ENCODE data around the gene MFNG. TPM values are rescaled to one million over a fixed set of nuclear protein-coding genes. Genes with fewer than 3 reads are reported as not detected.

Gene MFNG
- total RNA-seq, 6 donors from 2014 or later: 14.0 to 74.0 (median 45.9) TPM

DNA sequence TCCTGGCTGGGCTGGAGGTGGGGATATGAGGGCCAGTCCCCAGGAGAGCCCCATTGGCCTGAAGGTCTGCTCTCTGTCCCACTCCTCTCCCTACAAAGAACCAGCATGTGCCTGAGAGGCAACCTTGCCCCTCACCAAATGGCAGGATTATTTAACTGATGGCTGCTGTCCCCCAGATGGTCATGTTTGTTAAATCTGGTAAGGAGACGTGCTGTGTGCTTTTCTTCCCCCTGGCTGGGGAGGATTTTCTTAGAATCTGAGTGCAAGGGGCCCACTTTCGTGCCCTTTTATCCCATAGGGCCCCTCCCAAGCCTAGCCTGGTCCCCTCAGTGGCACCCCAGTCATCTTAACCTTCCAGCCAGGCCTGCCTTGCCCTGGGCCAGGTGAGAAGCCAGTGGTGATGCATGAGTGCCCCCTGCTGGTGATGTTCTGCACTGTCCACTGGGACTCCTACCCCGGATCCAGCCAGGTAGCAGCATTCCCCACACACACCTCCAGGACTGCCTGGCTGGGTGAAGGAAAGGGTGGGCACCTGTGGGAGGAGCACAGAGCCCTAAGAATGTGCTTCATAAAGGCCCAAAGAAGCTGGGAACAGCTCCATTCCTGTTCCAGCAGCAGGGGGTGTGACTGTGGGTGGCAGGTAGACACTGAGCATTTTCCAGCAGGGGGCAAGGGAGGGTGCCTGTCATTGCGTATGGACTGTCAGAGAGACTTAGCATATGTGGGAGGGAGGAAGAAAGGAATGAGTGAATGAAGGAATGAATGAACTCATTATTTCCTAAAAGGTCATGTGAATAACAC, 28.9 kb downstream of the MFNG start:
- peak in 1 of 2 donors; percentile 82 for DNase-seq
- Histone ChIP-seq H3K36me3 (no peaks in the 10 kb centered on the region), H3K27me3 (no peaks in the 10 kb centered on the region), H3K27ac (no peak overlapping the region), H3K4me1 (peaks cover 0 to 15% (median 6%) of the 10 kb centered on the region in 4 donors), H3K9me3 (no peaks in the 10 kb centered on the region), H3K4me3 (no peak overlapping the region)
- ATAC-seq (ENCODE audit: low FRiP score in 2 of 2): peak; percentile 85 to 90
- 46 to 61% methylated on average over 3 to 4 of the region's 4 CpGs for WGBS, 2 donors
- TF ChIP-seq POLR2AphosphoS5 (IDR thresholded peaks at IDR 0.05): no peak
- TF ChIP-seq, protein P1, sequence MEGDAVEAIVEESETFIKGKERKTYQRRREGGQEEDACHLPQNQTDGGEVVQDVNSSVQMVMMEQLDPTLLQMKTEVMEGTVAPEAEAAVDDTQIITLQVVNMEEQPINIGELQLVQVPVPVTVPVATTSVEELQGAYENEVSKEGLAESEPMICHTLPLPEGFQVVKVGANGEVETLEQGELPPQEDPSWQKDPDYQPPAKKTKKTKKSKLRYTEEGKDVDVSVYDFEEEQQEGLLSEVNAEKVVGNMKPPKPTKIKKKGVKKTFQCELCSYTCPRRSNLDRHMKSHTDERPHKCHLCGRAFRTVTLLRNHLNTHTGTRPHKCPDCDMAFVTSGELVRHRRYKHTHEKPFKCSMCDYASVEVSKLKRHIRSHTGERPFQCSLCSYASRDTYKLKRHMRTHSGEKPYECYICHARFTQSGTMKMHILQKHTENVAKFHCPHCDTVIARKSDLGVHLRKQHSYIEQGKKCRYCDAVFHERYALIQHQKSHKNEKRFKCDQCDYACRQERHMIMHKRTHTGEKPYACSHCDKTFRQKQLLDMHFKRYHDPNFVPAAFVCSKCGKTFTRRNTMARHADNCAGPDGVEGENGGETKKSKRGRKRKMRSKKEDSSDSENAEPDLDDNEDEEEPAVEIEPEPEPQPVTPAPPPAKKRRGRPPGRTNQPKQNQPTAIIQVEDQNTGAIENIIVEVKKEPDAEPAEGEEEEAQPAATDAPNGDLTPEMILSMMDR (IDR thresholded peaks at IDR 0.05): peak; percentile 79 to 93 (median 90)

DNA sequence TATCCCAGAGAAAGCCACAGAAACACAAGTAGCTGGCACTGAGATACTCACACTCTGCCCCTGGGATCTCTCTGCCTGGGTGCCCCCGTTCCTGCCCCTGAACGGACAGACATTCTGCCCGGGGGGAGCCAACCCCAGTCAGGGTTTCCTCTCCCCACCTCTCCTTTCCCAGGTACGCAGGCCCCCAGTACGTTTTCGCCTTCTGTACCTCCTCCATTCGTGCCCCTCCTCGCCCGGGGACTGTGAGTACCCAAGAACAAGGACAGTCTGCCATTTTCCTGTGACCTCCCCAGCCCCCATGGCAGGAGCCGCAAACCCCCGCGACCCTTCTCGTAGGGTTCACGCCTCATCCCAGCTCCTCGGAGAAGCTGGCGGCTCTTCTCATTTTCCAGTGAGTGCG, 29.8 kb downstream of the MFNG start:
- DNase-seq: no peak
- no peak for ATAC-seq (ENCODE audit: low FRiP score in 2 of 2)
- Histone ChIP-seq H3K4me1 (peaks cover 0 to 15% (median 6%) of the 10 kb centered on the region in 4 donors), H3K9me3 (no peaks in the 10 kb centered on the region), H3K36me3 (no peaks in the 10 kb centered on the region), H3K4me3 (no peak overlapping the region), H3K27me3 (no peaks in the 10 kb centered on the region), H3K27ac (no peak overlapping the region)
- no peak for TF ChIP-seq POLR2A (IDR thresholded peaks at IDR 0.05)
- TF ChIP-seq POLR2AphosphoS5 (IDR thresholded peaks at IDR 0.05): no peak
- TF ChIP-seq, protein P1 (IDR thresholded peaks at IDR 0.05): no peak
- TF ChIP-seq EP300 (IDR thresholded peaks at IDR 0.05): no peak
- WGBS, 2 donors: 81 to 85% methylated on average over 17 of the region's 17 CpGs

DNA sequence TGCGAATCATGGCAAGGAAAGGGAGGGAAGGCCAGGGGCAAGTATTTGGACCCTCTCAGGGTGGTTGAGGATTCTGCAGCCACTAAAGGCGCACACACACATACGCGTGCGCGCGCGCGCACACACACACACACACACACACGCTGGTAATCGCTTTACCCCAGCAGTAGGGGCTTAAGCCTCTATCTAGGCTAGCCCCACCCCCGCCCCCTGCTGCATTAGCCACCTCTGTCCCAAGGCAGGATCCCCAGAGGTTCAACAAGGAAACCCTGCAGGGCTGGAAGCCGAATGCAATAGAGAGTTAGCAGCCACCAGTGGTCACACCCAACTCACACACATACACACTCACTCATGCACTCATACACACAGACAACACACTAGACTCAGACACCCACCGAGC, 30.3 kb downstream of the MFNG start:
- Histone ChIP-seq H3K9me3 (no peaks in the 10 kb centered on the region), H3K4me3 (no peak overlapping the region), H3K27ac (no peak overlapping the region), H3K4me1 (peaks cover 0 to 15% (median 6%) of the 10 kb centered on the region in 4 donors), H3K36me3 (no peaks in the 10 kb centered on the region), H3K27me3 (no peaks in the 10 kb centered on the region)
- no peak for ATAC-seq (ENCODE audit: low FRiP score in 2 of 2)
- TF ChIP-seq POLR2AphosphoS5 (IDR thresholded peaks at IDR 0.05) (no peak), EP300 (IDR thresholded peaks at IDR 0.05) (no peak), POLR2A (IDR thresholded peaks at IDR 0.05) (no peak)
- TF ChIP-seq, protein P1 (IDR thresholded peaks at IDR 0.05): no peak
- WGBS, 2 donors: 77 to 79% methylated on average over 9 to 14 of the region's 14 CpGs
- no peak for DNase-seq

DNA sequence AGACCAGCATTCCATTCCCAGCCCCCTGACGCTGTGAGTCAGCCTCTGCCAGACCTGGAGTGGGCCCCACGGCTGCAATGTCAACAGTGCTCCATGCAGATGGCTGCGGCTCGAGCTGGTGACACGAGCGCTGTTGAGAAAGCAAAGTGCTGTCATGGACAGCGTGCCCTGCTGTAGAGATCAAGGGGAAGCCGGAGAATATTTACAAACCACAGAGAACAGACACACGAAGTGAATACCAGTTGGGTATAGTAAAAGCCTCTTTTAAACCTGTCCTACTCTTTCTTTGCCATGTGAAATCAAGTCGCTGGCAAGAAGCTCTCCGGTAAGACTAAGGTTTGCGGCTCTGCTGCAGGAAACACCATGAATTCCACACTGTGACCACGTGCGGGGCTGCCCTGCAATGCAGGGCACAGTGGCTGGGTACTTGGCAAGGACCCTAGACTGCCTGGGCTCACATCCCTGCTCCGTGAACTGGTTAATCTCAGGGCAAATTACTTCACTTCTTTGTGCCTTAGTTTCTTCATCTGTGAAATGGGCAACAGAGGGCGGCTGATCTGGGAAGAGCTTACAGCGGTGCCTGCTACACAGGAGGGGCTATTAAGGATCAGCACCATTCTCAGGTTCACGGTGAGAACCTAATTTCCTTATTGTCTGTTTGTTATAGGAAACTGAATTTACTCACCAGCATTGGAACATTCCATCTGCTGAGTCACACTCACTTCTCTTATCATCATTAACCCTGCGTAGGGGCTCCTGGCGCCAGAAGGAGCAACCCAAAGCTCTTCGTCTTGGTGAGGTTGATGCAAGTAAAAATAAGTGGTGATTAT, 31.1 kb downstream of the MFNG start:
- peaks cover 0 to 15% (median 6%) of the 10 kb centered on the region in 4 donors for H3K4me1 ChIP-seq
- DNase-seq (peak in 1 of 2 donors; percentile 75), ATAC-seq (ENCODE audit: low FRiP score in 2 of 2) (peak; percentile 30 to 68)
- H3K9me3 ChIP-seq: no peaks in the 10 kb centered on the region
- H3K36me3 ChIP-seq: no peaks in the 10 kb centered on the region
- no peak overlapping the region for H3K27ac ChIP-seq
- H3K27me3 ChIP-seq: no peaks in the 10 kb centered on the region
- 51 to 56% methylated on average over 20 to 21 of the region's 21 CpGs for WGBS, 2 donors
- H3K4me3 ChIP-seq: no peak overlapping the region
- TF ChIP-seq POLR2AphosphoS5 (IDR thresholded peaks at IDR 0.05) (no peak), POLR2A (IDR thresholded peaks at IDR 0.05) (no peak), EP300 (IDR thresholded peaks at IDR 0.05) (no peak)
- TF ChIP-seq, protein P1 (IDR thresholded peaks at IDR 0.05): no peak

Measured in upper lobe of left lung (tissue), 6 donors.